Mesenchymal stem cell (in vitro differentiated cells and primary cell): ENCODE results near the gene DHX38.

Experiments
- DNase-seq: peaks from one replicate; pipeline ENCODE4 v3.0.0-alpha.2; 2013
- H2AFZ ChIP-seq: one replicate; pipeline ENCODE4 v1.6.1; 2013; ENCODE audit warnings: low read depth, mild to moderate bottlenecking, control low read depth, inconsistent platforms, low read length, moderate library complexity
- H2AK5ac ChIP-seq: 2 replicates; pipeline ENCODE4 v1.6.1; 2013; ENCODE audit warnings: low read length, moderate library complexity, mild to moderate bottlenecking, inconsistent platforms; ENCODE audit not compliant: severe bottlenecking
- H2BK120ac ChIP-seq: one replicate; pipeline ENCODE4 v1.6.1; 2013; ENCODE audit warnings: low read depth, mild to moderate bottlenecking, inconsistent platforms, low read length, moderate library complexity
- H2BK12ac ChIP-seq, 2 experiments: one replicate each; pipeline ENCODE4 v1.6.1; 2013; ENCODE audit warnings: inconsistent platforms in 2 of 2, low read length in 2 of 2, mild to moderate bottlenecking in 2 of 2, moderate library complexity in 2 of 2, control low read depth in 1 of 2
- H2BK15ac ChIP-seq: one replicate; pipeline ENCODE4 v1.6.1; 2013; ENCODE audit warnings: mild to moderate bottlenecking, low read depth, inconsistent platforms; ENCODE audit not compliant: poor library complexity, severe bottlenecking
- H2BK5ac ChIP-seq: 2 replicates; pipeline ENCODE4 v1.6.1; 2013; ENCODE audit warnings: low read depth, mild to moderate bottlenecking, low read length, control low read depth, inconsistent platforms; ENCODE audit not compliant: poor library complexity, severe bottlenecking
- H3K14ac ChIP-seq, 2 experiments: one replicate each; pipeline ENCODE4 v1.6.1; 2013; ENCODE audit warnings: inconsistent platforms in 2 of 2, low read length in 2 of 2, control low read depth in 1 of 2, mild to moderate bottlenecking in 1 of 2, moderate library complexity in 1 of 2
- H3K18ac ChIP-seq, 2 experiments: one replicate each; pipeline ENCODE4 v1.6.1; 2013; ENCODE audit warnings: inconsistent platforms in 2 of 2, low read length in 2 of 2, control low read depth in 1 of 2, low read depth in 1 of 2, mild to moderate bottlenecking in 1 of 2
- H3K23ac ChIP-seq, 2 experiments: one replicate each; pipeline ENCODE4 v1.6.1; 2013; ENCODE audit warnings: inconsistent platforms in 2 of 2, low read length in 2 of 2, mild to moderate bottlenecking in 2 of 2, moderate library complexity in 2 of 2, control low read depth in 1 of 2
- H3K27ac ChIP-seq: 2 replicates; pipeline ENCODE4 v1.5.1; 2013; ENCODE audit warnings: mild to moderate bottlenecking, moderate library complexity, low read length, control low read depth, inconsistent platforms; ENCODE audit not compliant: poor library complexity, severe bottlenecking
- H3K27me3 ChIP-seq, 2 experiments: 2 replicates each; pipeline versions ENCODE4 v1.6.1 to v1.7.0; 2013; ENCODE audit warnings: low read length in 2 of 2, mild to moderate bottlenecking in 2 of 2, moderate library complexity in 2 of 2, control low read depth in 1 of 2, inconsistent platforms in 1 of 2; ENCODE audit not compliant: control insufficient read depth in 1 of 2, insufficient read depth in 1 of 2
- H3K36me3 ChIP-seq, 2 experiments: 2 replicates each; pipeline versions ENCODE4 v1.6.1 to v1.7.0; 2013; ENCODE audit warnings: low read length in 2 of 2, control low read depth in 1 of 2, inconsistent platforms in 1 of 2, low read depth in 1 of 2, mild to moderate bottlenecking in 1 of 2; ENCODE audit not compliant: insufficient read depth in 2 of 2, control insufficient read depth in 1 of 2
- H3K4ac ChIP-seq, 2 experiments: one replicate each; pipeline ENCODE4 v1.6.1; 2013; ENCODE audit warnings: inconsistent platforms in 2 of 2, low read length in 2 of 2, mild to moderate bottlenecking in 2 of 2, moderate library complexity in 2 of 2, control low read depth in 1 of 2, low read depth in 1 of 2
- H3K4me1 ChIP-seq: 2 replicates; pipeline ENCODE4 v1.6.1; 2013; ENCODE audit warnings: low read depth, low read length, control low read depth; ENCODE audit not compliant: control insufficient read depth, insufficient read depth
- H3K4me2 ChIP-seq: 2 replicates; pipeline ENCODE4 v1.6.1; 2013; ENCODE audit warnings: low read length, mild to moderate bottlenecking, inconsistent platforms; ENCODE audit not compliant: poor library complexity, severe bottlenecking
- H3K4me3 ChIP-seq, 2 experiments: 2 replicates each; pipeline versions ENCODE4 v1.5.1 to v1.7.0; 2013; ENCODE audit warnings: low read length in 2 of 2, mild to moderate bottlenecking in 2 of 2, control low read depth in 1 of 2, low read depth in 1 of 2; ENCODE audit not compliant: insufficient read depth in 1 of 2
- H3K79me1 ChIP-seq: replicated peaks from 2 replicates; pipeline ENCODE4 v1.6.1; 2013; ENCODE audit warnings: mild to moderate bottlenecking, control low read depth, low read length, inconsistent platforms; ENCODE audit not compliant: poor library complexity, severe bottlenecking
- H3K9ac ChIP-seq: 2 replicates; pipeline ENCODE4 v1.7.0; 2013; ENCODE audit warnings: mild to moderate bottlenecking, low read length, moderate library complexity
- H3K9me3 ChIP-seq: 2 replicates; pipeline ENCODE4 v1.7.0; 2013; ENCODE audit warnings: mild to moderate bottlenecking, low read length; ENCODE audit not compliant: control insufficient read depth
- H4K8ac ChIP-seq: one replicate; pipeline ENCODE4 v1.6.1; 2013; ENCODE audit warnings: inconsistent platforms, mild to moderate bottlenecking, low read length, moderate library complexity
- H4K91ac ChIP-seq: one replicate; pipeline ENCODE4 v1.6.1; 2013; ENCODE audit warnings: mild to moderate bottlenecking, low read length, inconsistent platforms
- WGBS: methylation state at CpG from one replicate; pipeline ENCODE4 v1.1.7; 2013; ENCODE audit warnings: mixed read lengths; 5-methylcytosine and 5-hydroxymethylcytosine counted together

The DHX38 gene

GRCh38 chr16:72104905-72105304, 11.3 kb downstream of the DHX38 start:
- WGBS, result over 99% methylated on average over 9 of the region's 9 CpGs

GRCh38 chr16:72105978-72106377, 12.3 kb downstream of the DHX38 start:
- Histone ChIP-seq H2BK120ac (no peak overlapping the region), H3K27ac (no peak overlapping the region), H3K79me1 (peaks cover 23% of the 10 kb centered on the region), H2BK15ac (no peak overlapping the region), H3K36me3 (peaks cover 93 to 100% of the 10 kb centered on the region in 2 experiments), H3K27me3 (no peaks in the 10 kb centered on the region), H3K4me3 (no peak overlapping the region), H2BK5ac (no peak overlapping the region), H3K4ac (no peak overlapping the region), H3K4me1 (peaks cover 6% of the 10 kb centered on the region), H4K91ac (no peak overlapping the region), H3K9me3 (no peaks in the 10 kb centered on the region), H2BK12ac (no peak overlapping the region), H3K14ac (no peak overlapping the region), H3K9ac (no peak overlapping the region), H3K4me2 (no peak overlapping the region), H3K23ac (no peak overlapping the region), H3K18ac (no peak overlapping the region), H4K8ac (no peak overlapping the region), H2AK5ac (no peak overlapping the region), H2AFZ (no peak overlapping the region)
- DNase-seq, result no peak
- WGBS, result 97% methylated on average over 11 of the region's 12 CpGs

More at GRCh38 chr16:72104905-72105304, 11.3 kb downstream of the DHX38 start:
- Histone ChIP-seq H2BK5ac (no peak overlapping the region), H3K4me1 (peaks cover 8% of the 10 kb centered on the region), H3K27ac (no peak overlapping the region), H3K79me1 (peaks cover 32% of the 10 kb centered on the region), H2BK120ac (no peak overlapping the region), H3K9ac (no peak overlapping the region), H3K23ac (no peak overlapping the region), H3K4me3 (no peak overlapping the region), H2BK12ac (no peak overlapping the region), H2AFZ (no peak overlapping the region), H4K91ac (no peak overlapping the region), H3K4me2 (no peak overlapping the region), H2BK15ac (no peak overlapping the region), H3K4ac (no peak overlapping the region), H3K18ac (no peak overlapping the region), H3K9me3 (no peaks in the 10 kb centered on the region), H3K36me3 (peaks cover 93 to 100% of the 10 kb centered on the region in 2 experiments), H3K27me3 (no peaks in the 10 kb centered on the region), H4K8ac (no peak overlapping the region), H2AK5ac (no peak overlapping the region), H3K14ac (no peak overlapping the region)
- no peak for DNase-seq

GRCh38 chr16:72107371-72107770, 13.7 kb downstream of the DHX38 start:
- Histone ChIP-seq H3K4ac (no peak overlapping the region), H2BK120ac (no peak overlapping the region), H3K9me3 (no peaks in the 10 kb centered on the region), H3K23ac (no peak overlapping the region), H3K27me3 (no peaks in the 10 kb centered on the region), H3K36me3 (peaks cover 93 to 100% of the 10 kb centered on the region in 2 experiments), H4K8ac (no peak overlapping the region), H4K91ac (no peak overlapping the region), H3K14ac (no peak overlapping the region), H3K4me1 (no peaks in the 10 kb centered on the region), H3K27ac (no peak overlapping the region), H2BK5ac (no peak overlapping the region), H3K4me2 (no peak overlapping the region), H3K79me1 (peaks cover 17% of the 10 kb centered on the region), H2BK12ac (no peak overlapping the region), H3K4me3 (no peak overlapping the region), H2BK15ac (no peak overlapping the region), H2AFZ (no peak overlapping the region), H2AK5ac (no peak overlapping the region), H3K9ac (no peak overlapping the region), H3K18ac (no peak overlapping the region)
- no peak for DNase-seq
- 98% methylated on average over 17 of the region's 17 CpGs for WGBS

- Histone ChIP-seq H3K4ac (no peak overlapping the region), H3K9ac (no peak overlapping the region), H3K27ac (no peak overlapping the region)
These were observed 14.9 kb downstream of the DHX38 start for GRCh38 chr16:72108353-72109102.

More at GRCh38 chr16:72108353-72109102, 14.9 kb downstream of the DHX38 start:
- peaks cover 11% of the 10 kb centered on the region for H3K79me1 ChIP-seq
- no peaks in the 10 kb centered on the region for H3K4me1 ChIP-seq
- H3K9me3 ChIP-seq, result no peaks in the 10 kb centered on the region
- no peak overlapping the region for H4K91ac ChIP-seq
- H3K14ac ChIP-seq, result no peak overlapping the region
- H3K4me2 ChIP-seq, result no peak overlapping the region
- no peak overlapping the region for H3K23ac ChIP-seq
- no peak for DNase-seq
- no peak overlapping the region for H2BK120ac ChIP-seq
- no peak overlapping the region for H2BK15ac ChIP-seq
- H2BK12ac ChIP-seq, result no peak overlapping the region
- WGBS, result 95% methylated on average over 16 of the region's 16 CpGs
- H3K18ac ChIP-seq, result no peak overlapping the region
- H4K8ac ChIP-seq, result no peak overlapping the region
- no peak overlapping the region for H2BK5ac ChIP-seq
- no peak overlapping the region for H3K4me3 ChIP-seq
- H3K36me3 ChIP-seq, result peaks cover 93 to 100% of the 10 kb centered on the region in 2 experiments
- no peak overlapping the region for H2AK5ac ChIP-seq
- no peaks in the 10 kb centered on the region for H3K27me3 ChIP-seq
- H2AFZ ChIP-seq, result no peak overlapping the region
